Calu3 (cell line): ENCODE measurements around the gene TYSND1. TPM values are rescaled to one million over a fixed set of nuclear protein-coding genes. Genes with fewer than 3 reads are reported as not detected.

ENCODE experiments used
- BruUV-seq: library from RNA; stranded (reverse); fragments of 400-500 nt; replicated peaks from 2 replicates; lab custom pipeline; 2021; lab: Mats Ljungman, UMichigan
- CTCF ChIA-PET: fragments of 300-600 bp; sonication (Branson Sonifier 250); formaldehyde crosslinking; loops from one replicate; lab custom pipeline; 2022; ENCODE audit warnings: antibody characterized with exemption; lab: Charles Lee
- DNase-seq: peaks from one replicate; pipeline ENCODE4 v3.0.0; 2022
- H3K27ac Mint-ChIP-seq: one replicate; pipeline ENCODE4 v1.8.0; 2022; ENCODE audit warnings: mixed read lengths; ENCODE audit not compliant: unreplicated experiment
- H3K27me3 Mint-ChIP-seq: one replicate; pipeline ENCODE4 v1.8.0; 2022; ENCODE audit warnings: mixed read lengths; ENCODE audit not compliant: unreplicated experiment
- H3K36me3 Mint-ChIP-seq: one replicate; pipeline ENCODE4 v1.8.0; 2022; ENCODE audit warnings: mild to moderate bottlenecking, moderate library complexity, mixed read lengths; ENCODE audit not compliant: insufficient read depth, unreplicated experiment
- H3K4me1 Mint-ChIP-seq: one replicate; pipeline ENCODE4 v1.8.0; 2022; ENCODE audit warnings: mild to moderate bottlenecking, low read depth, mixed read lengths; ENCODE audit not compliant: unreplicated experiment
- H3K4me3 Mint-ChIP-seq: one replicate; pipeline ENCODE4 v1.8.0; 2022; ENCODE audit warnings: mild to moderate bottlenecking, low read depth, moderate library complexity, mixed read lengths; ENCODE audit not compliant: unreplicated experiment
- H3K9me3 Mint-ChIP-seq: one replicate; pipeline ENCODE4 v1.8.0; 2022; ENCODE audit warnings: low read depth, mixed read lengths; ENCODE audit not compliant: unreplicated experiment
- intact Hi-C: fragments of 100-400 bp; cut with micrococcal nuclease; formaldehyde crosslinking; loops from one replicate; pipeline ENCODE4 v1.10.0; 2022; ENCODE audit not compliant: unreplicated experiment
- total RNA-seq: library from RNA; stranded (reverse); gene quantifications from 2 replicates; pipeline ENCODE4 v1.2.3, GENCODE V29; 2022
- TF ChIP-seq, protein P1 (sequence below): fragments of 200-600 bp; IDR thresholded peaks from one replicate; pipeline ENCODE4 v1.8.0; 2022; ENCODE audit warnings: antibody characterized with exemption; ENCODE audit not compliant: unreplicated experiment

TYSND1 gene
- total RNA-seq, 1 experiment from 2014 or later: 21.4 TPM

DNA sequence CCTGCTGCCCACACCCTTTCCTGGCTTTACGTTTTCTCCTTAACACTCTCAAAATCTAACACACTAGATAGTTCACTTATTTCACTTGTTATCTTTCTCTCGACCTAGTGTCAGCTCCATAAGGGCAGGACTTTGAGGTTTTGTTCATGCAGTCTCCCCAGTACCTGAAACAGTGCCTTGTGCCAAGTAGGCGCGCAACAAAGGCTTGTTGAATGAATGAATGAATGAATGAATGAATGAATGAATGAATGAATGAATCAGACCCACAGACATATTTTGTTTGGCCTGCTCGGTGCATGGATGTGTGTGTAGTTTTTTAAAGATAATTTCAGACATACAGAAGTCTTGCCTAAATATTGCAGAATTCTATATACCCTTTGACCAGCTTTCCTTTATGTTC is 6.2 kb downstream of the TYSND1 start:
- no peak for DNase-seq
- Mint-ChIP-seq H3K9me3 (no peaks in the 10 kb centered on the region), H3K27me3 (no peaks in the 10 kb centered on the region), H3K36me3 (peaks cover 32% of the 10 kb centered on the region), H3K4me1 (peaks cover 8% of the 10 kb centered on the region), H3K4me3 (no peak overlapping the region), H3K27ac (no peak overlapping the region)
- TF ChIP-seq, protein P1, sequence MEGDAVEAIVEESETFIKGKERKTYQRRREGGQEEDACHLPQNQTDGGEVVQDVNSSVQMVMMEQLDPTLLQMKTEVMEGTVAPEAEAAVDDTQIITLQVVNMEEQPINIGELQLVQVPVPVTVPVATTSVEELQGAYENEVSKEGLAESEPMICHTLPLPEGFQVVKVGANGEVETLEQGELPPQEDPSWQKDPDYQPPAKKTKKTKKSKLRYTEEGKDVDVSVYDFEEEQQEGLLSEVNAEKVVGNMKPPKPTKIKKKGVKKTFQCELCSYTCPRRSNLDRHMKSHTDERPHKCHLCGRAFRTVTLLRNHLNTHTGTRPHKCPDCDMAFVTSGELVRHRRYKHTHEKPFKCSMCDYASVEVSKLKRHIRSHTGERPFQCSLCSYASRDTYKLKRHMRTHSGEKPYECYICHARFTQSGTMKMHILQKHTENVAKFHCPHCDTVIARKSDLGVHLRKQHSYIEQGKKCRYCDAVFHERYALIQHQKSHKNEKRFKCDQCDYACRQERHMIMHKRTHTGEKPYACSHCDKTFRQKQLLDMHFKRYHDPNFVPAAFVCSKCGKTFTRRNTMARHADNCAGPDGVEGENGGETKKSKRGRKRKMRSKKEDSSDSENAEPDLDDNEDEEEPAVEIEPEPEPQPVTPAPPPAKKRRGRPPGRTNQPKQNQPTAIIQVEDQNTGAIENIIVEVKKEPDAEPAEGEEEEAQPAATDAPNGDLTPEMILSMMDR: no peak
- intact Hi-C loops: no loop called here
- CTCF ChIA-PET: interaction anchor here (0.7 kb wide), 1 partner anchor 415 kb away, joined by 7 read pairs; no protein-coding TSS in a partner anchor
- BruUV-seq: no TSS peak

DNA sequence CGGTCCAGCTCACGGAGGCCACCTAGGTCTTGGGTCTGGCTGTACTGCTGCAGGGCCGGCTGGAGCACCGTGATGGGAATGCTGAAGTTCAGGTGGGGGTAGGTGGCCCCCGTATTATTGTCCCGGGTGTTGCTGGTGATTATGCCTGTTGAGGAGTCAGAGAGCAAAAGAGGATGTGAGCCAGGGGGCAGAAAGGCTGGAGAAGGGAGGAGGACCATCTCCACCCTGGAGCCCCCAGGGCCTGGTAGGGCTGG is 6.6 kb downstream of the TYSND1 start:
- H3K36me3 Mint-ChIP-seq: peaks cover 28% of the 10 kb centered on the region
- H3K4me3 Mint-ChIP-seq: no peak overlapping the region
- no TSS peak for BruUV-seq
- H3K27ac Mint-ChIP-seq: no peak overlapping the region
- TF ChIP-seq, protein P1: no peak
- CTCF ChIA-PET: no interaction called here
- H3K27me3 Mint-ChIP-seq: no peaks in the 10 kb centered on the region
- peaks cover 8% of the 10 kb centered on the region for H3K4me1 Mint-ChIP-seq
- H3K9me3 Mint-ChIP-seq: no peaks in the 10 kb centered on the region
- intact Hi-C loops: no loop called here
- DNase-seq: no peak

DNA sequence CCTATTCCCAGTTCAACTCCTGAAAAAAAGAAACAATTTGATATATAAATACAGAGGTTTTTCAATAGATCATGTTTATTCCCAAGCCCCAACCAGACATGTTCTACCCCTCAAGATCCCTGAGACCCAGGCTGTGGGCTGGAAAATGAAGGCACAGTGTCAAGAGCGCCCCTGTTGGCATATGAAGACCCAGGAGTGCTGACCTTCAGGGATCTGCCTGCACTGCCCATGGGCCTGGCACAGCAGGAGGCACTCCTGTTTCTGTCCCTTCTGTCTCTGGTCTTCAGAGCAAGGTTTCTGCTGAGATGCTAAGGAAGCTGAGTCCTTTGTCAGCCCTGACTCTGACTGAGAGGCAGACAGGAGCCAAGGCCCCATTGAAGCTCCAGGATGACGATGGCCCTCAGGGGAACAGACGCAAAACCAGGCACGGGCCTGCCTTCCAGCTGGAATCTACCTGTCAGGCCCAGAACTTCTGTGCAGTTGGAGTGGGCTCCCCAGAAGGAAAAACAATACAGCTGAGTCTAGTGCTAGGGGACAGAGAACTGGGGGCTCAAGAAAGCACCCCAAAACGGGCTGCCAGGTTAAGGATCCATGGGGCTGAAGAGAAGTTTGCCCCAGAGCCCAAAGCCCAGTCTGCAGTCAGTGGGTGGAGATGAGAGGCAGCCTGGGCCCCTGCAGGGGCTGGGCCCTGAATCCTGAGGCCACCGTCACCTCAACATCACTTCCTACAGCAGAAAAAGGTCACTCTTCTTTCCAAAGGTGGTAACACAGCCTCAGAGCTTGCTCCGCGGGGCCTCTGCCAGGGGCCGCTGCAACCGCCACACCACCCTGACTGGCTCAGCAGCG is 7.1 kb downstream of the TYSND1 start:
- TF ChIP-seq, protein P1: no peak
- Mint-ChIP-seq H3K27ac (no peak overlapping the region), H3K9me3 (no peaks in the 10 kb centered on the region), H3K4me1 (peaks cover 4% of the 10 kb centered on the region), H3K27me3 (no peaks in the 10 kb centered on the region), H3K36me3 (peaks cover 23% of the 10 kb centered on the region), H3K4me3 (no peak overlapping the region)
- BruUV-seq: no TSS peak
- intact Hi-C loops: no loop called here
- no peak for DNase-seq
- CTCF ChIA-PET: interaction anchor here (0.6 to 0.7 kb wide), 3 partner anchors 62 to 1465 kb away, joined by 3 to 4 read pairs (median 3); no protein-coding TSS in a partner anchor

DNA sequence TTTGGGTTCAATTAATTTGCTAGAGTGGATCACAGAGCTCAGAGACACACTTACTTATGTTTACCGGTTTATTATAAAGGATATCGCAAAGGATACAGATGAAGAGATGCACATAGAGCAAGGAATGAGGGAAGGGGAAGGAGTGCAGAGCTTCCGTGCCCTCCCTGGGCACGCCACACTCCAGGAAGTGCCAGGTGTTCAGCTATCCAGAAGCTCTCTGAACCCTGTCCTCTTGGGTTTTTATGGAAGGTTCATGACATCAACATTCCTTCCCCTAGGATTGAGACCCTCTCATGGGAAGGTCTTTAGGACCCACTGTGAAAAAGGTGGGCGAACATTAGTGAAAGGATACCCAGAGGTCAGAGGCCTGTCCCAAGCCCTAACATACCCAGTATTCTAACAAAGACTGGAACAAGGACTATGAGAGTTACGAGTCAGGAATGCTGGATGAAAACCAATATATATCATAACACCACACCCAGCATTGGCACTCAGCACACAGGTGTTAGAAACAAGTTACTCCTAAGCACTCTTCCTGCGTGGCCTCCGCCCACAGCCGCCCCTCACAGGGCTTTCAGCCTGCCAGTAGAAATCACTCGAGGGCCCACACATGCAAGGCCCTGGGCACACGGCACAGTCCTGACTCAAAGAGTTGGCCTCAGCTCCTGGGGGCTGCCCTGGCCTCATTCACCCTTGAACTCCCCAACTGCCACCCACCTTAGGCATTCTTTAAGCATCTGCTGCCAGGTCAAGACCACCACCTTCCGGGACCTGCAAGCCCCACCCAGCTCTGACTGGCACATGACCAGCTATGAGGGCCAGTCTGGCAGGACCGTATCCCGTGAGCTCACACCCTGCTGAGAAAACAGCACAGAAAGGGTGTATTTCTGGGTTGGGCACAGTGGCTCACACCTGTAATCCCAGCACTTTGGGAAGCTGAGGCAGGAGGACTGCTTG is 8.3 kb downstream of the TYSND1 start:
- no peaks in the 10 kb centered on the region for H3K27me3 Mint-ChIP-seq
- no peak for DNase-seq
- BruUV-seq: no TSS peak
- CTCF ChIA-PET: interaction anchor here (0.5 to 0.8 kb wide), 4 partner anchors 8 to 1466 kb away, joined by 3 to 5 read pairs (median 4); partner anchors contain the start of gene TYSND1
- TF ChIP-seq, protein P1: no peak
- intact Hi-C loops: no loop called here
- H3K27ac Mint-ChIP-seq: no peak overlapping the region
- no peak overlapping the region for H3K4me3 Mint-ChIP-seq
- H3K4me1 Mint-ChIP-seq: peaks cover 4% of the 10 kb centered on the region
- H3K9me3 Mint-ChIP-seq: no peaks in the 10 kb centered on the region
- H3K36me3 Mint-ChIP-seq: peaks cover 18% of the 10 kb centered on the region
